ENCODE data around the gene GUCY2F.

Gene GUCY2F

GRCh38 chrX:109481986-109482385 lies at the start of gene GUCY2F:
Gene GUCY2F (minus strand): TSS chrX:109482086. CDS start chrX:109475936, 6,150 bp downstream.
- DNase-seq = no peak

GRCh38 chrX:109519001-109519400 lies 37.1 kb upstream of the GUCY2F start:
- DNase-seq = no peak

GRCh38 chrX:109511113-109511512 lies 29.2 kb upstream of the GUCY2F start:
- DNase-seq = no peak

- DNase-seq = no peak
These were observed 27.0 kb upstream of the GUCY2F start for GRCh38 chrX:109508915-109509314.

- DNase-seq = no peak
These were observed 19.3 kb upstream of the GUCY2F start for GRCh38 chrX:109501176-109501575.

GRCh38 chrX:109498434-109498833 lies 16.5 kb upstream of the GUCY2F start:
- no peak for DNase-seq

GRCh38 chrX:109489174-109489573 lies 7.3 kb upstream of the GUCY2F start:
- DNase-seq = no peak

GRCh38 chrX:109487640-109488039 lies 5.8 kb upstream of the GUCY2F start:
- no peak for DNase-seq

GRCh38 chrX:109485470-109486340 lies 3.8 kb upstream of the GUCY2F start:
- peak; percentile 21 for DNase-seq

GRCh38 chrX:109484886-109485285 lies 3.0 kb upstream of the GUCY2F start:
- DNase-seq = no peak

- peak; percentile 62 for DNase-seq
These were observed 6.6 kb downstream of the GUCY2F start for GRCh38 chrX:109475174-109475891.

GRCh38 chrX:109472939-109473735 lies 8.7 kb downstream of the GUCY2F start:
- DNase-seq = no peak

GRCh38 chrX:109464231-109464630 lies 17.7 kb downstream of the GUCY2F start:
- DNase-seq = no peak

- no peak for DNase-seq
These were observed 18.1 kb downstream of the GUCY2F start for GRCh38 chrX:109463784-109464183.

- no peak for DNase-seq
These were observed 33.5 kb downstream of the GUCY2F start for GRCh38 chrX:109448282-109448938.

- no peak for DNase-seq
These were observed 40.6 kb downstream of the GUCY2F start for GRCh38 chrX:109441266-109441665.

GRCh38 chrX:109440475-109440874 lies 41.4 kb downstream of the GUCY2F start:
- no peak for DNase-seq

GRCh38 chrX:109409181-109409580 lies 72.7 kb downstream of the GUCY2F start:
- DNase-seq = no peak

GRCh38 chrX:109403922-109404321 lies 78.0 kb downstream of the GUCY2F start:
- DNase-seq = no peak

- DNase-seq = no peak
These were observed 82.1 kb downstream of the GUCY2F start for GRCh38 chrX:109399831-109400230.

GRCh38 chrX:109398833-109399232 lies 83.1 kb downstream of the GUCY2F start:
- DNase-seq = no peak

- no peak for DNase-seq
These were observed 83.8 kb downstream of the GUCY2F start for GRCh38 chrX:109398061-109398460.

GRCh38 chrX:109393859-109394258 lies 88.0 kb downstream of the GUCY2F start:
- DNase-seq = no peak

Measured in NCI-H526 treated with DMSO at 0.1 percent for 48 hours (cell line).